Measurements from ENCODE around the gene CERKL. TPM values are rescaled to one million over a fixed set of nuclear protein-coding genes. Genes with fewer than 3 reads are reported as not detected.

Gene CERKL
- total RNA-seq, 2 experiments from 2014 or later = not detected

GRCh38 chr2:181667234-181667633, 10.3 kb upstream of the CERKL start:
- H3K36me3 Mint-ChIP-seq = no peaks in the 10 kb centered on the region
- no peaks in the 10 kb centered on the region for H3K4me1 Mint-ChIP-seq
- CTCF ChIA-PET = interaction anchor here (0.7 to 2.0 kb wide), 5 partner anchors 9 to 1543 kb away, joined by 3 to 6 read pairs (median 3); partner anchors contain the start of gene CERKL
- H3K27me3 Mint-ChIP-seq = peaks cover 39% of the 10 kb centered on the region
- no peak overlapping the region for H3K27ac Mint-ChIP-seq
- H3K9me3 Mint-ChIP-seq (ENCODE audit: low read depth) = no peaks in the 10 kb centered on the region
- no peak for DNase-seq
- ATAC-seq = no peak
- H3K4me3 Mint-ChIP-seq = no peak overlapping the region

- DNase-seq (no peak), ATAC-seq (no peak)
- no peaks in the 10 kb centered on the region for H3K4me1 Mint-ChIP-seq
- H3K9me3 Mint-ChIP-seq (ENCODE audit: low read depth) = no peaks in the 10 kb centered on the region
- H3K4me3 Mint-ChIP-seq = no peak overlapping the region
- no peaks in the 10 kb centered on the region for H3K36me3 Mint-ChIP-seq
- H3K27ac Mint-ChIP-seq = no peak overlapping the region
- CTCF ChIA-PET = interaction anchor here (1.1 kb wide), 1 partner anchor 53 kb away, joined by 3 read pairs; no protein-coding TSS in a partner anchor
- H3K27me3 Mint-ChIP-seq = peaks cover 39% of the 10 kb centered on the region
Measured at GRCh38 chr2:181662287-181662686, 5.4 kb upstream of the CERKL start.

- DNase-seq = no peak
- H3K36me3 Mint-ChIP-seq = no peaks in the 10 kb centered on the region
- peaks cover 9% of the 10 kb centered on the region for H3K4me1 Mint-ChIP-seq
- H3K27me3 Mint-ChIP-seq = peaks cover 46% of the 10 kb centered on the region
- H3K9me3 Mint-ChIP-seq (ENCODE audit: low read depth) = no peaks in the 10 kb centered on the region
- no peak overlapping the region for H3K27ac Mint-ChIP-seq
- CTCF ChIA-PET = no interaction called here
- no peak for ATAC-seq
- H3K4me3 Mint-ChIP-seq = no peak overlapping the region
Measured at GRCh38 chr2:181660181-181660580, 3.3 kb upstream of the CERKL start.

GRCh38 chr2:181658444-181658843, 1.5 kb upstream of the CERKL start:
- H3K36me3 Mint-ChIP-seq = no peaks in the 10 kb centered on the region
- ATAC-seq (no peak), DNase-seq (no peak)
- peaks cover 9% of the 10 kb centered on the region for H3K4me1 Mint-ChIP-seq
- H3K9me3 Mint-ChIP-seq (ENCODE audit: low read depth) = no peaks in the 10 kb centered on the region
- H3K27ac Mint-ChIP-seq = no peak overlapping the region
- H3K4me3 Mint-ChIP-seq = no peak overlapping the region
- CTCF ChIA-PET = interaction anchor here (1.0 to 2.0 kb wide), 4 partner anchors 9 to 85 kb away, joined by 3 to 6 read pairs (median 4); no protein-coding TSS in a partner anchor
- peaks cover 56% of the 10 kb centered on the region for H3K27me3 Mint-ChIP-seq

- ATAC-seq (no peak), DNase-seq (no peak)
- peak overlapping the region; percentile 59 for H3K4me3 Mint-ChIP-seq
- H3K27ac Mint-ChIP-seq = no peak overlapping the region
- H3K36me3 Mint-ChIP-seq = no peaks in the 10 kb centered on the region
- H3K4me1 Mint-ChIP-seq = peaks cover 9% of the 10 kb centered on the region
- no peaks in the 10 kb centered on the region for H3K9me3 Mint-ChIP-seq (ENCODE audit: low read depth)
- H3K27me3 Mint-ChIP-seq = peaks cover 61% of the 10 kb centered on the region
- CTCF ChIA-PET = interaction anchor here (0.9 to 2.0 kb wide), 3 partner anchors 10 to 84 kb away, joined by 3 to 6 read pairs (median 3); no protein-coding TSS in a partner anchor
Measured at GRCh38 chr2:181657379-181657778, 474 bp upstream of the CERKL start.

- H3K4me1 Mint-ChIP-seq = peaks cover 9% of the 10 kb centered on the region
- no peak overlapping the region for H3K4me3 Mint-ChIP-seq
- peaks cover 72% of the 10 kb centered on the region for H3K27me3 Mint-ChIP-seq
- ATAC-seq (no peak), DNase-seq (no peak)
- CTCF ChIA-PET = interaction anchor here (0.9 kb wide), 1 partner anchor 25 kb away, joined by 3 read pairs; no protein-coding TSS in a partner anchor
- H3K9me3 Mint-ChIP-seq (ENCODE audit: low read depth) = no peaks in the 10 kb centered on the region
- no peak overlapping the region for H3K27ac Mint-ChIP-seq
- H3K36me3 Mint-ChIP-seq = no peaks in the 10 kb centered on the region
Measured at GRCh38 chr2:181655519-181655918, 1.4 kb downstream of the CERKL start.

GRCh38 chr2:181649436-181649979, 7.4 kb downstream of the CERKL start:
- ATAC-seq = no peak

GRCh38 chr2:181648478-181649155, 8.3 kb downstream of the CERKL start:
- no peaks in the 10 kb centered on the region for H3K36me3 Mint-ChIP-seq
- no peak overlapping the region for H3K4me3 Mint-ChIP-seq
- CTCF ChIA-PET = no interaction called here
- no peak for ATAC-seq
- peaks cover 67% of the 10 kb centered on the region for H3K27me3 Mint-ChIP-seq
- no peak overlapping the region for H3K27ac Mint-ChIP-seq
- DNase-seq = no peak
- H3K4me1 Mint-ChIP-seq = no peaks in the 10 kb centered on the region
- H3K9me3 Mint-ChIP-seq (ENCODE audit: low read depth) = no peaks in the 10 kb centered on the region

More at GRCh38 chr2:181649436-181649979, 7.4 kb downstream of the CERKL start:
- no peak overlapping the region for H3K27ac Mint-ChIP-seq
- no peaks in the 10 kb centered on the region for H3K9me3 Mint-ChIP-seq (ENCODE audit: low read depth)
- CTCF ChIA-PET = no interaction called here
- H3K27me3 Mint-ChIP-seq = peaks cover 63% of the 10 kb centered on the region
- no peak for DNase-seq
- H3K4me3 Mint-ChIP-seq = no peak overlapping the region
- H3K4me1 Mint-ChIP-seq = no peaks in the 10 kb centered on the region
- no peaks in the 10 kb centered on the region for H3K36me3 Mint-ChIP-seq

- CTCF ChIA-PET = no interaction called here
Measured at GRCh38 chr2:181646415-181646987, 10.4 kb downstream of the CERKL start.

GRCh38 chr2:181643151-181643550, 13.8 kb downstream of the CERKL start:
- Mint-ChIP-seq H3K4me1 (no peaks in the 10 kb centered on the region), H3K36me3 (no peaks in the 10 kb centered on the region), H3K27me3 (peaks cover 51% of the 10 kb centered on the region), H3K9me3 (ENCODE audit: low read depth) (no peaks in the 10 kb centered on the region), H3K27ac (no peak overlapping the region), H3K4me3 (no peak overlapping the region)
- no peak for DNase-seq
- CTCF ChIA-PET = interaction anchor here (1.0 to 1.4 kb wide), 2 partner anchors 14 to 24 kb away, joined by 3 read pairs; partner anchors contain the start of gene CERKL
- ATAC-seq = no peak

More at GRCh38 chr2:181646415-181646987, 10.4 kb downstream of the CERKL start:
- Mint-ChIP-seq H3K4me1 (no peaks in the 10 kb centered on the region), H3K36me3 (no peaks in the 10 kb centered on the region), H3K27ac (no peak overlapping the region), H3K9me3 (ENCODE audit: low read depth) (no peaks in the 10 kb centered on the region), H3K27me3 (peaks cover 60% of the 10 kb centered on the region), H3K4me3 (no peak overlapping the region)
- ATAC-seq = no peak
- no peak for DNase-seq

GRCh38 chr2:181642086-181642485, 14.8 kb downstream of the CERKL start:
- Mint-ChIP-seq H3K36me3 (no peaks in the 10 kb centered on the region), H3K4me1 (no peaks in the 10 kb centered on the region), H3K27me3 (peaks cover 46% of the 10 kb centered on the region), H3K27ac (no peak overlapping the region), H3K9me3 (ENCODE audit: low read depth) (no peaks in the 10 kb centered on the region), H3K4me3 (no peak overlapping the region)
- ATAC-seq = no peak
- no peak for DNase-seq
- CTCF ChIA-PET = interaction anchor here (0.8 to 1.6 kb wide), 3 partner anchors 17 to 73 kb away, joined by 3 to 5 read pairs (median 3); no protein-coding TSS in a partner anchor

GRCh38 chr2:181639686-181640085, 17.2 kb downstream of the CERKL start:
- no peaks in the 10 kb centered on the region for H3K9me3 Mint-ChIP-seq (ENCODE audit: low read depth)
- CTCF ChIA-PET = no interaction called here
- DNase-seq (no peak), ATAC-seq (no peak)
- no peak overlapping the region for H3K27ac Mint-ChIP-seq
- H3K27me3 Mint-ChIP-seq = peaks cover 37% of the 10 kb centered on the region
- H3K36me3 Mint-ChIP-seq = no peaks in the 10 kb centered on the region
- H3K4me1 Mint-ChIP-seq = no peaks in the 10 kb centered on the region
- H3K4me3 Mint-ChIP-seq = no peak overlapping the region

GRCh38 chr2:181632733-181633401, 24.0 kb downstream of the CERKL start:
- Mint-ChIP-seq H3K27ac (no peak overlapping the region), H3K27me3 (peaks cover 44% of the 10 kb centered on the region), H3K36me3 (no peaks in the 10 kb centered on the region), H3K4me3 (no peak overlapping the region), H3K4me1 (no peaks in the 10 kb centered on the region), H3K9me3 (ENCODE audit: low read depth) (no peaks in the 10 kb centered on the region)
- CTCF ChIA-PET = interaction anchor here (1.0 kb wide), 1 partner anchor 30 kb away, joined by 3 read pairs; no protein-coding TSS in a partner anchor
- DNase-seq (no peak), ATAC-seq (no peak)
